Pancreas (tissue), 10 donors: ENCODE results near the gene PIP4K2A. TPM values are rescaled to one million over a fixed set of nuclear protein-coding genes. Genes with fewer than 3 reads are reported as not detected.
A peak's percentile ranks its signal among the peaks of the same experiment; 100 is the strongest.

Source experiments
- ATAC-seq, 4 donors: fragments of 200-7000 bp; cut with Tn5 transposase; one replicate each; pipeline versions ENCODE4 v1.8.0 to v1.9.1; 2020; ENCODE audit warnings: mild to moderate bottlenecking in 4 of 4, moderate library complexity in 4 of 4
- DNase-seq, 6 donors: peaks; one replicate each; pipeline ENCODE4 v3.0.0-alpha.2; 2020
- FAIRE-seq: peaks from 2 replicates; lab custom pipeline; 2012; peaks lifted over from hg19 to GRCh38; lab: Jason Lieb, UNC
- H3K27ac ChIP-seq, 4 donors: fragments of 200-600 bp; sonication (generic); 1 replicate in 3 of 4; 2 replicates in 1 of 4; pipeline versions ENCODE4 v1.5.0 to v1.8.0; 2020
- H3K27me3 ChIP-seq, 4 donors: fragments of 200-600 bp; one replicate each; pipeline ENCODE4 v1.8.0; 2021
- H3K36me3 ChIP-seq, 3 donors: fragments of 200-600 bp; sonication (generic) in 1 of 3; one replicate each; pipeline versions ENCODE4 v1.5.0 to v1.8.0; 2020 to 2021
- H3K4me1 ChIP-seq, 3 donors: fragments of 200-600 bp; one replicate each; pipeline ENCODE4 v1.8.0; 2021
- H3K4me3 ChIP-seq, 4 donors: fragments of 200-600 bp; sonication (generic) in 2 of 4; one replicate each; pipeline versions ENCODE4 v1.5.0 to v1.8.0; 2020 to 2021
- H3K9me3 ChIP-seq, 4 donors: fragments of 200-600 bp; one replicate each; pipeline ENCODE4 v1.8.0; 2021
- CTCF ChIP-seq, 4 donors: fragments of 200-600 bp; sonication (generic) in 3 of 4; IDR thresholded peaks; one replicate each; pipeline versions ENCODE4 v1.5.0 to v1.8.0; 2021; ENCODE audit warnings: antibody characterized with exemption in 4 of 4
- WGBS, 2 donors: extraction: QIAGEN DNeasy Blood & Tissue Kit; methylation state at CpG; one replicate each; pipeline ENCODE4 v1.1.7; 2013; 5-methylcytosine and 5-hydroxymethylcytosine counted together
- intact Hi-C, 3 donors: fragments of 100-400 bp; cut with DNase I; formaldehyde crosslinking; loops; one replicate each; pipeline versions ENCODE4 v1.11.1 to v1.14.2; 2022
- polyA plus RNA-seq, 2 donors: library from polyadenylated mRNA; stranded (reverse); fragments of 200-250 nt; gene quantifications; one replicate each; pipeline ENCODE4 v1.2.3, GENCODE V29; 2013
- total RNA-seq, 6 donors: library from RNA; stranded (reverse); fragmentation: NEBNext Ultra II Directional in 4 of 6; extraction: Animal tissue kit (Norgen Biotek cat#: 25700) in 4 of 6; gene quantifications; one replicate each; pipeline versions ENCODE4 v1.2.1 to v1.2.4, GENCODE V29; 2021 to 2023
- donor health status: healthy with polysubstance abuse.
- donor health status: DM: no; HTN: no; CAD: no; lungs with moderate emphysema.
- donor health status: DM: no; HTN: no; CAD: no.
- donor health status: control.
- donor health status: control.
- donor health status: Bipolar disorder and iron deficiency.
- donor health status: DM: yes; HTN: yes; CAD: no.
- donor health status: DM: no; HTN: no; CAD: no.
- donor health status: DM: no; HTN: no; CAD: no.
- donor health status: DM: yes; HTN: yes; CAD: no.

Gene PIP4K2A
- total and polyA plus RNA-seq, 8 donors: 3.6 to 17.8 (median 6.7) TPM

GRCh38 chr10:22557321-22557720 is 157.1 kb downstream of the PIP4K2A start:
- TF ChIP-seq CTCF (IDR thresholded peaks at IDR 0.05): no peak
- peak; percentile 29 for FAIRE-seq

GRCh38 chr10:22556774-22557173 is 157.6 kb downstream of the PIP4K2A start:
- DNase-seq (no peak), ATAC-seq (no peak), FAIRE-seq (no peak)
- TF ChIP-seq CTCF (IDR thresholded peaks at IDR 0.05): no peak
- H3K9me3 ChIP-seq: no peaks in the 10 kb centered on the region
- H3K36me3 ChIP-seq: no peaks in the 10 kb centered on the region
- no peak overlapping the region for H3K4me3 ChIP-seq
- peaks cover 0 to 7% (median 5%) of the 10 kb centered on the region in 3 donors for H3K4me1 ChIP-seq
- no peaks in the 10 kb centered on the region for H3K27me3 ChIP-seq
- WGBS, 2 donors: 92 to 93% methylated on average over 6 of the region's 6 CpGs
- H3K27ac ChIP-seq: no peak overlapping the region
- intact Hi-C loops: no loop called here

More at GRCh38 chr10:22557321-22557720, 157.1 kb downstream of the PIP4K2A start:
- H3K27me3 ChIP-seq: no peaks in the 10 kb centered on the region
- 50 to 61% methylated on average over 1 of the region's 1 CpG for WGBS, 2 donors
- DNase-seq (no peak), ATAC-seq (no peak)
- H3K27ac ChIP-seq: no peak overlapping the region
- H3K36me3 ChIP-seq: no peaks in the 10 kb centered on the region
- H3K9me3 ChIP-seq: no peaks in the 10 kb centered on the region
- peaks cover 0 to 7% (median 5%) of the 10 kb centered on the region in 3 donors for H3K4me1 ChIP-seq
- intact Hi-C loops: no loop called here
- H3K4me3 ChIP-seq: no peak overlapping the region

GRCh38 chr10:22554461-22555182 is 159.8 kb downstream of the PIP4K2A start:
- no peaks in the 10 kb centered on the region for H3K4me1 ChIP-seq
- H3K9me3 ChIP-seq: no peaks in the 10 kb centered on the region
- intact Hi-C loops: no loop called here
- peak overlapping the region in 1 of 4 donors; percentile 46 for H3K27ac ChIP-seq
- H3K36me3 ChIP-seq: no peaks in the 10 kb centered on the region
- ATAC-seq (peak; percentile 94 to 97 (median 96)), FAIRE-seq (no peak), DNase-seq (peak; percentile 40 to 77 (median 58))
- H3K27me3 ChIP-seq: no peaks in the 10 kb centered on the region
- H3K4me3 ChIP-seq: peak overlapping the region in 2 of 4 donors; percentile 23 to 31
- WGBS, 2 donors: 25 to 46% methylated on average over 28 to 29 of the region's 29 CpGs
- TF ChIP-seq CTCF (IDR thresholded peaks at IDR 0.05): no peak

GRCh38 chr10:22553452-22553995 is 160.9 kb downstream of the PIP4K2A start:
- FAIRE-seq: no peak
- H3K4me1 ChIP-seq: no peaks in the 10 kb centered on the region
- H3K9me3 ChIP-seq: no peaks in the 10 kb centered on the region
- H3K27me3 ChIP-seq: no peaks in the 10 kb centered on the region
- no peak for ATAC-seq
- 89 to 92% methylated on average over 7 of the region's 7 CpGs for WGBS, 2 donors
- H3K4me3 ChIP-seq: no peak overlapping the region
- intact Hi-C loops: no loop called here
- no peak overlapping the region for H3K27ac ChIP-seq
- TF ChIP-seq CTCF (IDR thresholded peaks at IDR 0.05): no peak
- H3K36me3 ChIP-seq: no peaks in the 10 kb centered on the region
- DNase-seq: no peak

GRCh38 chr10:22552888-22553378 is 161.4 kb downstream of the PIP4K2A start:
- ATAC-seq: no peak
- Histone ChIP-seq H3K4me1 (no peaks in the 10 kb centered on the region), H3K27ac (no peak overlapping the region), H3K9me3 (no peaks in the 10 kb centered on the region), H3K36me3 (no peaks in the 10 kb centered on the region), H3K27me3 (no peaks in the 10 kb centered on the region), H3K4me3 (no peak overlapping the region)
- FAIRE-seq: no peak
- DNase-seq: no peak
- intact Hi-C loops: no loop called here
- 80 to 84% methylated on average over 5 of the region's 5 CpGs for WGBS, 2 donors
- no peak for TF ChIP-seq CTCF (IDR thresholded peaks at IDR 0.05)
